Measurements from ENCODE around the gene DLG2. TPM values are rescaled to one million over a fixed set of nuclear protein-coding genes. Genes with fewer than 3 reads are reported as not detected.

Gene DLG2
- total RNA-seq, 4 donors from 2014 or later, result 11.0 to 34.2 (median 19.8) TPM

DNA sequence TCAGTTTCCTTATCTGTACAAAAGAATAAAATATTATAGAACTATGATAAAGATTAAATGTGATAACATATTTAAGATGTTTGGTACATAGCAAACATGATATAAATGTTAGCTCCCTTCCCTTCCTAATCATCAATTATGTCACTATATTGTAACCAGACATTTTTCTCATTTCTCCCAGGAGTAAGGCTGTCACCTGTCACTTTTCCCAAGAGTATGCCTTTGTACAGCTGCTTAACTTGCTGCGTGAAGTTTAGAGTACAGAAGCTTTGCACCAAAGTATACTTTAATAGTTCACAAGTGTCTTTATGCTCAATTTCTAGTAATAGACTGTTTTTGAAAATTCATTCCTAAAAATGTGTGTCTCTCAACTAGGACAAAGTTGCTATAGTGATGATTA is 186.9 kb downstream of the DLG2 start:
- TF ChIP-seq POLR2A (IDR thresholded peaks at IDR 0.05) (no peak), POLR2AphosphoS5 (IDR thresholded peaks at IDR 0.05) (no peak), EP300 (IDR thresholded peaks at IDR 0.05) (no peak)
- TF ChIP-seq, protein P1, sequence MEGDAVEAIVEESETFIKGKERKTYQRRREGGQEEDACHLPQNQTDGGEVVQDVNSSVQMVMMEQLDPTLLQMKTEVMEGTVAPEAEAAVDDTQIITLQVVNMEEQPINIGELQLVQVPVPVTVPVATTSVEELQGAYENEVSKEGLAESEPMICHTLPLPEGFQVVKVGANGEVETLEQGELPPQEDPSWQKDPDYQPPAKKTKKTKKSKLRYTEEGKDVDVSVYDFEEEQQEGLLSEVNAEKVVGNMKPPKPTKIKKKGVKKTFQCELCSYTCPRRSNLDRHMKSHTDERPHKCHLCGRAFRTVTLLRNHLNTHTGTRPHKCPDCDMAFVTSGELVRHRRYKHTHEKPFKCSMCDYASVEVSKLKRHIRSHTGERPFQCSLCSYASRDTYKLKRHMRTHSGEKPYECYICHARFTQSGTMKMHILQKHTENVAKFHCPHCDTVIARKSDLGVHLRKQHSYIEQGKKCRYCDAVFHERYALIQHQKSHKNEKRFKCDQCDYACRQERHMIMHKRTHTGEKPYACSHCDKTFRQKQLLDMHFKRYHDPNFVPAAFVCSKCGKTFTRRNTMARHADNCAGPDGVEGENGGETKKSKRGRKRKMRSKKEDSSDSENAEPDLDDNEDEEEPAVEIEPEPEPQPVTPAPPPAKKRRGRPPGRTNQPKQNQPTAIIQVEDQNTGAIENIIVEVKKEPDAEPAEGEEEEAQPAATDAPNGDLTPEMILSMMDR (IDR thresholded peaks at IDR 0.05), result no peak
- Histone ChIP-seq H3K4me1 (no peaks in the 10 kb centered on the region), H3K9me3 (peaks cover 0 to 19% (median 0%) of the 10 kb centered on the region in 3 donors), H3K27me3 (no peaks in the 10 kb centered on the region), H3K27ac (no peak overlapping the region), H3K4me3 (no peak overlapping the region), H3K36me3 (peaks cover 0 to 4% of the 10 kb centered on the region in 2 donors)
- ATAC-seq, result no peak
- WGBS, 2 donors (ENCODE audit: low coverage in 1 of 2), result 100% methylated on average over 1 of the region's 1 CpG

DNA sequence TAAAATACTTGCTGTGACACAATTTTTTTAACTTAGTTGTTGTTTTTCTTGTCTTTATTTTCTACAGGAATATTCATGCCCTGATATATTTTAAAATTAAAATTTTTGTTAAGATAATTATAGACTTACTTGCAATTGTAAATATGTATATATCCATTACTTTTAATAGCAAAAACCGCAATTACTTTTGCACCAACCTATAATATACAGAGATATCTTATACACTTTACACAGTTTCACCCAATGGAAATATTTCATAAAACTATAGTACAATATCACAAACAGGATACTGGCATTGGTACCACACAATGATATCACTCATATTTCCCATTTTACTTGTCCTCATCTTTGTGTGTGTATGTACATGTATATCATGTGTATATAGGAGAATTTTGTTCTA is 188.8 kb downstream of the DLG2 start:
- WGBS, 2 donors (ENCODE audit: low coverage in 1 of 2), result 94 to 100% methylated on average over 1 of the region's 1 CpG
- no peaks in the 10 kb centered on the region for H3K4me1 ChIP-seq

DNA sequence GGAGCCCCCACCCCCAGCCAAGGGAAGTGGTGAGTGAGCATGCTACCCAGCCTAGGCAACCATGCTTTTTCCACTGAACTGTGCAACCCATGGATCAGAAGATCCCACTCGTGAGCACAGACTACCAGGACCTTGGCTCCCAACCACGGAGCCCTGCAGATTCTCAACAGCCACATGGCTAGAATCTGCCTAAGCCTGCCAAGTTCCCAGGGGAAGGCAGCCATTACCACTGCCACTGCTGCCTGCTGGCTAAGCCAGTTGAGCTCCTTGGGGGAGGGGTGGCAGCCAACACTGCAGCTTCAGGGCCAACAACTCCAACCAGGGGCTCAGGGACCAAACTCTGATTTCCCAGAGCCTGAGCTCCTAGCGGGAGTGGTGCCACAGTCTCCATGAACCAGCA is 195.8 kb downstream of the DLG2 start:
- Histone ChIP-seq H3K9me3 (peaks cover 0 to 52% (median 0%) of the 10 kb centered on the region in 3 donors), H3K36me3 (peaks cover 0 to 4% of the 10 kb centered on the region in 2 donors), H3K27ac (no peak overlapping the region), H3K4me1 (no peaks in the 10 kb centered on the region), H3K4me3 (no peak overlapping the region), H3K27me3 (no peaks in the 10 kb centered on the region)
- ATAC-seq, result no peak
- 100% methylated on average over 1 of the region's 3 CpGs; no CpG with 5 or more reads in 1 of the 2 donors for WGBS, 2 donors (ENCODE audit: low coverage in 1 of 2)
- TF ChIP-seq EP300 (IDR thresholded peaks at IDR 0.05) (no peak), POLR2A (IDR thresholded peaks at IDR 0.05) (no peak), POLR2AphosphoS5 (IDR thresholded peaks at IDR 0.05) (no peak)
- TF ChIP-seq, protein P1 (IDR thresholded peaks at IDR 0.05), result no peak

More for the DNA sequence above, 188.8 kb downstream of the DLG2 start:
- Histone ChIP-seq H3K4me3 (no peak overlapping the region), H3K27ac (no peak overlapping the region), H3K9me3 (peaks cover 0 to 39% (median 0%) of the 10 kb centered on the region in 3 donors), H3K27me3 (no peaks in the 10 kb centered on the region), H3K36me3 (peaks cover 0 to 4% of the 10 kb centered on the region in 2 donors)
- no peak for ATAC-seq
- TF ChIP-seq POLR2A (IDR thresholded peaks at IDR 0.05), result no peak
- no peak for TF ChIP-seq POLR2AphosphoS5 (IDR thresholded peaks at IDR 0.05)
- TF ChIP-seq EP300 (IDR thresholded peaks at IDR 0.05), result no peak
- TF ChIP-seq, protein P1 (IDR thresholded peaks at IDR 0.05), result no peak

DNA sequence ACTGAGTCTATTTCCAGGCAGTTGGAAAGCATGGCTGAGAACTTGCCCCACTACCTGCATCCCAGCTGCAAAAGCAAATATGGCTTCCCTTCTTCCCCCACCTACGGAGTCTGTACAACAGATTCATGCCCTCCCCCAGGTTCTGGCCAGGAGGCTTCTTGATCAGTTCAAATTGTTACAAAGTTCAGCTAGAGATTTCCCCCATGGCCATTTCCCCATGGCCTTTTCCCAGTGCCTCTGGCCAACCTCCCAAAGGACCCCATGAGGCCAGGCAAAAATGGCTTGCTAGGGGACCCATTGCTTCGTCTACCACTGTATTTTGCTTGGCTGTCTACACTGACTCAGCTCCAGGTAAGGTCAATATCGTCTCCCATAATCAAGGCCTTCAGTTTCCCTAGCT is 203.3 kb downstream of the DLG2 start:
- H3K36me3 ChIP-seq, result peaks cover 0 to 4% of the 10 kb centered on the region in 2 donors
- no peak for ATAC-seq
- 86 to 100% methylated on average over 1 to 2 of the region's 3 CpGs for WGBS, 2 donors (ENCODE audit: low coverage in 1 of 2)
- H3K27ac ChIP-seq, result no peak overlapping the region
- H3K4me3 ChIP-seq, result no peak overlapping the region
- peaks cover 0 to 16% (median 0%) of the 10 kb centered on the region in 3 donors for H3K9me3 ChIP-seq
- TF ChIP-seq, protein P1 (IDR thresholded peaks at IDR 0.05), result no peak
- TF ChIP-seq EP300 (IDR thresholded peaks at IDR 0.05) (no peak), POLR2AphosphoS5 (IDR thresholded peaks at IDR 0.05) (no peak), POLR2A (IDR thresholded peaks at IDR 0.05) (no peak)
- H3K4me1 ChIP-seq, result no peaks in the 10 kb centered on the region
- no peaks in the 10 kb centered on the region for H3K27me3 ChIP-seq

DNA sequence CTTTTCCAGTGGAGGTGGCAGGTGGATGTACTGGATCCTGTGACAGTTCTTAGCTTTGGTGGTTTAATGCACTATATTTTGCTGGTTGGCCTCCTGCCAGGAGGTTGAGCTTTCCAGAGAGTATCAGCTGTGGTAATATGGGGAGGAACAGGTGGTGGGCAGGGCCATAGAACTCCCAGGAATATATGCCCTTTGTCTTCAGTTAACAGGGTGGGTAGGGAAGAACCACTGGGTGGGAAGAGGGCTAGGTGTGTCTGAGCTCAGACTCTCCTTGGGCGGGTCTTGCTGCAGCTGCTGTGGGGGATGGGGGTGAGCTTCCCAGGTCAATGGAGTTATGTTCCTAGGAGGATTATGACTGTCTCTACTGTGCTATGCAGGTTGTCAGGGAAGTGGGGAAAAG is 203.8 kb downstream of the DLG2 start:
- no CpG with 5 or more reads among the region's 1 CpG for WGBS, 2 donors (ENCODE audit: low coverage in 1 of 2)

More for the DNA sequence above, 203.8 kb downstream of the DLG2 start:
- Histone ChIP-seq H3K9me3 (peaks cover 0 to 21% (median 0%) of the 10 kb centered on the region in 3 donors), H3K27me3 (no peaks in the 10 kb centered on the region), H3K36me3 (peaks cover 0 to 4% of the 10 kb centered on the region in 2 donors), H3K27ac (no peak overlapping the region), H3K4me1 (no peaks in the 10 kb centered on the region), H3K4me3 (no peak overlapping the region)
- TF ChIP-seq POLR2A (IDR thresholded peaks at IDR 0.05), result no peak
- no peak for TF ChIP-seq POLR2AphosphoS5 (IDR thresholded peaks at IDR 0.05)
- TF ChIP-seq, protein P1 (IDR thresholded peaks at IDR 0.05), result no peak
- no peak for TF ChIP-seq EP300 (IDR thresholded peaks at IDR 0.05)
- no peak for ATAC-seq
